Prostate gland (tissue), 2 donors: Measurements from ENCODE around the gene MKRN2OS.

Experiments used
- CTCF ChIP-seq, 4 experiments: fragments of 200-600 bp in 2 of 4; fragments of 450-650 bp in 2 of 4; sonication (generic) in 2 of 4; IDR thresholded peaks; 1 replicate in 3 of 4; 2 replicates in 1 of 4; pipeline ENCODE4 v1.5.1; 2016 to 2019; ENCODE audit warnings: antibody characterized with exemption in 4 of 4, mild to moderate bottlenecking in 2 of 4, moderate library complexity in 2 of 4
- POLR2A ChIP-seq: fragments of 450-650 bp; IDR thresholded peaks from one replicate; pipeline ENCODE4 v1.6.1; 2016; ENCODE audit warnings: antibody characterized with exemption, mild to moderate bottlenecking

GRCh38 chr3:12574131-12574530, 28.8 kb upstream of the MKRN2OS start:
- TF ChIP-seq CTCF (IDR thresholded peaks at IDR 0.05) (no peak), POLR2A (no peak)
